Activated CD4-positive, alpha-beta T cell treated with anti-CD3 and anti-CD28 coated beads, Interleukin-2, amount 10 ng/mL, durations not matched to agents 24 days and 14 days (primary cell): ENCODE measurements around the gene KRT4. TPM values are rescaled to one million over a fixed set of nuclear protein-coding genes. Genes with fewer than 3 reads are reported as not detected.
"Not testable (repeated sequence)": the region's sequence is repeated elsewhere in the genome, so short reads cannot be mapped to it uniquely, and the experiment has no call there.

Experiments
- DNase-seq: peaks from one replicate; pipeline ENCODE4 v3.0.0; 2022
- H3K27ac Mint-ChIP-seq: one replicate; pipeline ENCODE4 v1.8.0; 2022; ENCODE audit warnings: mild to moderate bottlenecking, mixed read lengths
- H3K27me3 Mint-ChIP-seq: one replicate; pipeline ENCODE4 v1.8.0; 2022; ENCODE audit warnings: mixed read lengths
- H3K36me3 Mint-ChIP-seq: one replicate; pipeline ENCODE4 v1.8.0; 2022; ENCODE audit warnings: low read depth, mild to moderate bottlenecking, mixed read lengths
- H3K4me1 Mint-ChIP-seq: one replicate; pipeline ENCODE4 v1.8.0; 2021; ENCODE audit warnings: mixed read lengths
- H3K4me3 Mint-ChIP-seq: one replicate; pipeline ENCODE4 v1.8.0; 2022; ENCODE audit warnings: mild to moderate bottlenecking, moderate library complexity, mixed read lengths
- H3K9me3 Mint-ChIP-seq: one replicate; pipeline ENCODE4 v1.8.0; 2021; ENCODE audit warnings: mixed read lengths
- intact Hi-C: fragments of 100-400 bp; cut with micrococcal nuclease; formaldehyde crosslinking; loops from one replicate; pipeline ENCODE4 v1.15.1; 2023
- total RNA-seq: library from RNA; stranded (reverse); gene quantifications from 2 replicates; pipeline ENCODE4 v1.2.3, GENCODE V29; 2022

Gene KRT4
- not detected in 2 replicates for total RNA-seq

DNA sequence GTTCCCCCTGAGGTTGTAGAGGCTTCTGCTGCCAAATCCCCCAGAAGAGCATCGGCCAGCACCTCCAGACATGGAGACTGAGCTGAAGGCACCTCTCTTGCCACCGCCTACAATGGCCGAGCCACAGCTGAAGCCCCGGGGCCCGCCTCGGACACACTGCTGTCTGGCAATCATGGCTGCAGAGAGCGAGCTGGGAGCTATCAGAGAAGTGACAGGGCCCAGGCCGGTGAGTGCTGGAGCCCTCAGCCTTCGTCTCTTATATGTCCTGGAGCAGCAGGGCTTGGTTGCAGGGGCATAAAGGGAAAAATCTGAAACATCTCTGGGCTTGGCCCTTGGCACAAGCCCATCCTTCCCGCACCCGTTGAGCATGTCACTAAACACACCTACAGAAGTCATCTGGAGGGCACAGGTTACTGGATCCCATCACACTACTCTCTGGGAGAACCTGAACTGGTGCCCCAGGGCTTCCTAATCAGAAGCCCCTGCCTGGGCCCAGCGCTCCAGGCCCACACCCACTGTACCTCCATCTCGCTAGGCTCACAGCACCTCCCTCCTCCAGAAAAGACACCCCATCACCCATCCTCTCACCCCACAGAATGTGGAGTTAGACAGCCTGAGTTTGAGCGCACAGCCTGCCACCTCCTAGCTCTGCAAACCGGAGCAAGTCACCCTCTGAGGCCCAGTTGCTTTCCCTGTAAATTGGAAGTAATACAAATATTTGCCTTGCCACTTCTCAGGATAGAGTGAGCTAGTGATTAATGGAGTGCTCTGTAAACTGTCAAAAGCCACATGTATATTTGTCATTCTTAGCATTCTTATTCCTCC is at the start of gene KRT4:
TSS of gene KRT4 (minus strand) at position 232 of the 825 bp plus-strand sequence. CDS start at position 174, 58 bp downstream.
- Mint-ChIP-seq H3K27ac (no peak within 1 kb of the TSS), H3K36me3 (no peaks in the 10 kb centered on the region), H3K4me3 (no peak within 1 kb of the TSS), H3K9me3 (no peaks in the 10 kb centered on the region), H3K4me1 (no peaks in the 10 kb centered on the region), H3K27me3 (peaks cover 5% of the 10 kb centered on the region)
- no peak for DNase-seq
- intact Hi-C loops = no loop called here

- Mint-ChIP-seq H3K9me3 (no peaks in the 10 kb centered on the region), H3K4me1 (no peaks in the 10 kb centered on the region), H3K36me3 (no peaks in the 10 kb centered on the region), H3K4me3 (no peak overlapping the region), H3K27me3 (peaks cover 2% of the 10 kb centered on the region), H3K27ac (no peak overlapping the region)
- DNase-seq = no peak
- intact Hi-C loops = no loop called here
These were observed 48.1 kb upstream of the KRT4 start for GRCh38 chr12:52862023-52862422.

DNA sequence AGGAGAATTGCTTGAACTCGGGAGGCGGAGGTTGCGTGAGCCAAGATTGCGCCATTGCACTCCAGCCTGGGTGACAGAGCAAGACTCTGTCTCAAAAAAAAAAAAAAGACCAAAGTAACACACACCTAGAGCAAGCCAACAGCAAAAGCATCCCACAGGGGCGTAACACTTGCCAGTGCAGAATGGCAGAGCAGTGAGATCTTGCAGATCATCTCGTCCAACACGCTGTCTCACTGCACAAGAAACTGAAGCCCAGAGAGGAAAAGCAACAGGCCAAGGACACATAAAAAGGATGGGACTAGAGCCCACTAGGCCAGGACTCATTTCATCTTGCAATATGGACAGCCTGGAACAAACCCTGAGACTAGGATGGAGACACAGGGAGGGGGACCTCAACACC is 47.6 kb upstream of the KRT4 start:
- Mint-ChIP-seq H3K36me3 (no peaks in the 10 kb centered on the region), H3K27ac (no peak overlapping the region), H3K4me3 (no peak overlapping the region), H3K9me3 (no peaks in the 10 kb centered on the region), H3K4me1 (no peaks in the 10 kb centered on the region), H3K27me3 (peaks cover 2% of the 10 kb centered on the region)
- intact Hi-C loops = no loop called here
- DNase-seq = no peak

DNA sequence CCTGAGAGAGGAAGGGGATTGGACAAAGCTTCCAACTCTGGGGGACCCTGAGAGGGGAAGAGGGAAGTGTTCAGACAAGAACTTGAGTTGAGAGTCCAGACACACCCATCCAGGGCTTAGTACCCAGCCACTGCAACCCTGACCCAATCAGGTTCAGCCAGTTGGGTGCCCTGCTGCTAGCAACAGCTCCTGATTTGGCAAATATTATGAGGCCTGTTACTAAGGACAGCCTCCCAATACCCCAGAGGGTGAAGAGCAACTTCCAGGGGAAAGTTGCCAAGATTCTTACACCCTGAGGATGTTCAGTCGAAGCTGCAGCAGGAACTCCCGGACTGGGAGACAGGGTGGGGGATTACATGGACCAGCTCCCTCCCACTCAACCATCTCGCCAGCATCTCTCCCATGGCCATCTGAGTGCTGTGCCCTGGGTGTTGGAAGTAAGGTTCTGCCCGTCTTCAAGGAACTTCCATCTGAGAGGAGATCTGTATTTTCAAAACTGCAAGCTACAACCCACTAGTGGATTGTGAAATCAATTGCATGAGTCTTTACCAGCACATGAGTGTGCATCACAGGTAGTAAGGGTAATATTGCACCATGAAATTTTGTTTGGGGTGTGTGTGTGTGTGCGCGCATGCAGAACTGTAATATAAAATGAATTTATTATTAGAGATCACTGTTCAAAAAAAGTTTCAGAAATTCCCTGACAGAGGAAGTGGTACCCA is 46.3 kb upstream of the KRT4 start:
- intact Hi-C loops = no loop called here
- Mint-ChIP-seq H3K4me1 (no peaks in the 10 kb centered on the region), H3K36me3 (no peaks in the 10 kb centered on the region), H3K9me3 (peaks cover 4% of the 10 kb centered on the region), H3K4me3 (no peak overlapping the region), H3K27me3 (peaks cover 6% of the 10 kb centered on the region), H3K27ac (no peak overlapping the region)
- no peak for DNase-seq

GRCh38 chr12:52857500-52857899 is 43.6 kb upstream of the KRT4 start:
- Mint-ChIP-seq H3K4me1 (no peaks in the 10 kb centered on the region), H3K9me3 (peaks cover 4% of the 10 kb centered on the region), H3K27ac (no peak overlapping the region), H3K4me3 (no peak overlapping the region), H3K36me3 (no peaks in the 10 kb centered on the region), H3K27me3 (peaks cover 16% of the 10 kb centered on the region)
- no peak for DNase-seq
- intact Hi-C loops = no loop called here

DNA sequence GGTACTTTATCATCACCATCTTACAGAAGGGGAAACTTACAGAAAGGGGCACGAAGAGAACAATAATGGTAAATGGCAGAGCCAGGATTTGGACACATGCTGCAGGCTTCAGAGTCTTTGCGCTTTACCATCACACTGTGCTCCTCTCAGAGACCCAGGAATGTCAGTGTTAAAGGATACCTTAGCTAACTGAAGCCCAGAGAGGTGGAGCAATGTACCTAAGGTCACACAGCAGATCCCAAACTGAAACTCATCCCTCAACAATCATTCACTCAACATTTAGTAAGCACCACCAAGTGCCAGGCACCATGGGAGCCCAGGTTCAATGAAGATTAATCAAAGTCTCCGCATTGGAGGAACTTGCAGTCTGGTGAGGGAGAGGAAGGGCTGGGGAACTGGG is 42.9 kb upstream of the KRT4 start:
- Mint-ChIP-seq H3K4me1 (no peaks in the 10 kb centered on the region), H3K9me3 (peaks cover 4% of the 10 kb centered on the region), H3K4me3 (no peak overlapping the region), H3K27me3 (peaks cover 16% of the 10 kb centered on the region), H3K27ac (no peak overlapping the region), H3K36me3 (no peaks in the 10 kb centered on the region)
- DNase-seq = no peak
- intact Hi-C loops = no loop called here

- DNase-seq, intact Hi-C loops, H3K9me3 Mint-ChIP-seq, H3K36me3 Mint-ChIP-seq, H3K27ac Mint-ChIP-seq, H3K4me1 Mint-ChIP-seq, H3K4me3 Mint-ChIP-seq: not testable (repeated sequence)
- H3K27me3 Mint-ChIP-seq = peaks cover 16% of the 10 kb centered on the region
These were observed 42.2 kb upstream of the KRT4 start for GRCh38 chr12:52856077-52856476.

DNA sequence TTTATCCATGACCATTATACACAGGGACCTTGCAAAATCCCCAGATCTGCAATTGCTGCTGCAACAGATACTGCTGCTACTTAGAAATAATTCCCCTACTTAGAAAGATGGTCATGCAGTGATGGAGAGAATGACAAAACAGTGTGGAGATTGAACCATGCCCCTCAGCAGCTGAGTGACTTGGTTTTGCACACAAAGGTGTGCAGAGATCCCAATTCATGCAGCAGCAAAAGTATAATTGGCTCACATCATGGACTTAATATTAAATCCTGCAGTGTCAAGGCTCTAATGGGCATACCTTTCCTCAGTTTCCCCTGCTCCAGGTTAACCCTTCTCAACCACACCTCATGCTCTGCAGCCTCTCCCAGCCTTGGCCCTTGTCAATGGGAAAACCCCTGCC is 37.9 kb upstream of the KRT4 start:
- Mint-ChIP-seq H3K9me3 (peaks cover 4% of the 10 kb centered on the region), H3K4me3 (no peak overlapping the region), H3K36me3 (no peaks in the 10 kb centered on the region), H3K27me3 (peaks cover 18% of the 10 kb centered on the region), H3K4me1 (no peaks in the 10 kb centered on the region), H3K27ac (no peak overlapping the region)
- intact Hi-C loops = no loop called here
- no peak for DNase-seq

- DNase-seq = no peak
- intact Hi-C loops = no loop called here
- no peak overlapping the region for H3K4me3 Mint-ChIP-seq
- H3K36me3 Mint-ChIP-seq = no peaks in the 10 kb centered on the region
- no peaks in the 10 kb centered on the region for H3K4me1 Mint-ChIP-seq
- H3K9me3 Mint-ChIP-seq = no peaks in the 10 kb centered on the region
- no peak overlapping the region for H3K27ac Mint-ChIP-seq
- peaks cover 15% of the 10 kb centered on the region for H3K27me3 Mint-ChIP-seq
These were observed 36.8 kb upstream of the KRT4 start for GRCh38 chr12:52850681-52851080.

- H3K36me3 Mint-ChIP-seq = no peaks in the 10 kb centered on the region
- no peaks in the 10 kb centered on the region for H3K4me1 Mint-ChIP-seq
- DNase-seq = no peak
- peaks cover 11% of the 10 kb centered on the region for H3K27me3 Mint-ChIP-seq
- intact Hi-C loops = no loop called here
- no peaks in the 10 kb centered on the region for H3K9me3 Mint-ChIP-seq
- H3K27ac Mint-ChIP-seq = no peak overlapping the region
- no peak overlapping the region for H3K4me3 Mint-ChIP-seq
These were observed 35.6 kb upstream of the KRT4 start for GRCh38 chr12:52849511-52849910.

DNA sequence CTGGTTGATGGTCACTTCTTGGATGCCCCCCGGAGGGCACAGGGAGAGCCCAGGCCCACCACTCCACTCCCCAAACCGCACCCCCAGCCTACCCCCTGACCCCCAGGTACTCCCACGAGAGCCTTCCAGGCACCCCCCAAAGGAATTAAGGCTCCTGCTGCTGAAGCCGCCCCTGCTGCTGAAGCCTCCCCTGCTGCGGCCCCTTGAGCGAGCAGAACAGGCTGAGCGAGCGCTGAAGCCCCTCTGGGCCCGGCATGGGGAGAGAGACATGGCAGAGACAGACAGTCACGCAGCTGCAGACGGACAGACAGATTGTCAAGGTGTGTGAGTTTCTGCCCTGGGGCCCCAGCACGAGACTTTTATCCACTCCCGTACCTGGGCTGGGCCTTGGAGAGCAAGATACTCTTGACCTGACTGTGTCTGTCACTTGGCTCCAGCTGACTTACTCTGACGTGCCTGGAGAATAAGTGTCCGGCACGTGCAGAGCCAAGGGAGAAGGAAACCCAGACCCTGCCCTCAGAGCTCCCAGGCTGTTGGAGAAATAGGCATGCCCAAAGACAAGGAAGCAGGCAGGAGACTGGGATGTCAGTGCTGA is 34.8 kb upstream of the KRT4 start, which contains the start of gene KRT78:
TSS of gene KRT78 (minus strand) at position 334 of the 595 bp plus-strand sequence. CDS start at position 270, 64 bp downstream.
- no peak for DNase-seq
- Mint-ChIP-seq H3K9me3 (no peaks in the 10 kb centered on the region), H3K27ac (no peak within 1 kb of the TSS), H3K4me1 (no peaks in the 10 kb centered on the region), H3K27me3 (peaks cover 9% of the 10 kb centered on the region), H3K36me3 (no peaks in the 10 kb centered on the region), H3K4me3 (no peak within 1 kb of the TSS)
- intact Hi-C loops = no loop called here

DNA sequence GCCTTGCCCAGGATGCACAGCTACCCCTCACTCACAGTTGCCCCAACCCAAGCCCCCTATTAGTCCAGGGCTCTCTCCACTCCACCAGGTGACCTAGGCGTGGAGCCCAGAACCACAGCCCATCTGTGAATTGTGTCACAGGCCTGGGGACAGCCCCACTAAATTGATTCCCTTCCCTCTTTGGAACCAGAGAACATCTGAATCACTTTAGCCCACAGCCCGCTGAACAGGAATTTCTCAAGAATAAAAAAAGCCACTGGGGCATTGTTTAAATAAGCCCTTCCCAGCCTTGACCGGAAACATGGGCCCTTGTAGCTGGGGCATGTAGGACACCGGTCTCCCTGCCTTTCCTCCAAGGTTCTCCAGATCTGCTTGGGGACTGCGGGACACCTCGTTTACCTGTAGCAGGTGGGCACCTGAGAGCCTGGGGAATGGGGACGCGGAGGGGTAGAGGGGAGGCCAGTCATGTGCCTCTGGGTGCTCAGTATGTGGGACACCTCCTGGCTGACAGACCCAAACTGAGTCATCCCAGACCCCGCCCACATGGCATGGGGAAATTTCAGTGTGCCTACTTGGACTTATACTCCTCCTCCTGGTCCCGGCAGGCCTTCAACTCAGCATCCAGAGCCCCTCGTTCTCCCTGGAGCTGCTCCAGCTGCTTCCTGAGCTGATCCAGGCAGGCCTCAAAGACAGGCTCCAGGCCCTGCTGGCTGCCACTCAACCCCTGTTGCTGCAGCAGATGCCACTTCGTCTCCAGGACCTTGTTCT is 33.6 kb upstream of the KRT4 start:
- H3K27ac Mint-ChIP-seq = no peak overlapping the region

DNA sequence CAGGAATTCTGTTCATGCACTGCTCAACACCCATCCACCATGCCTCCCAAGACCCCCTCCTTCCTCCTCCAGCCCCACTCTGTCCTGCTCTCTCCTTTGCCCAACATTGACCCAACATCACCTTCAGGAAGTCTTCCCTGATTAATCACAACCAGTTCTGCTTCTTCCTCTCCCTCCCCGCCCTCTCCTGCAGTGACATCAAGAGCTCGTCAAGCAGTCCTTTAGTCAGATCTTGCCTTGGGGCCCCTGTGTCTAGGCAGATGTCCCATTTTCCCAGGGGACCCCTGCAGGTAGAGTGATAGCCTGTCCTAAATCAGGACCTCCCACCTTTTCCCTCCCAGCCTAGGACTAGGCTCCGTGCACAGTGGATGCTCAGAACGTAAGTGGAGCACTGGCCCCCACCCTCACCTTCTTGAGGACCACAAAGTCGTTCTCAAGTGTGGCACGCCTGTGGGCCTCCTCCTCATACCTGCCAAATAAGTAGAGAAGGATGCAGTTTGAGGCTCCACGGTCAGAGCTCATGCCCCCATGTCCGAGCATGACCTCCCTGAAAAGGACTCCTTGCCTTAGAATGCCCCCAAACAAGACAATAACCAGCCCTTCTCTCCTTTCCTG is 32.5 kb upstream of the KRT4 start:
- Mint-ChIP-seq H3K27ac (no peak overlapping the region), H3K4me1 (peaks cover 3% of the 10 kb centered on the region), H3K4me3 (no peak overlapping the region), H3K36me3 (no peaks in the 10 kb centered on the region), H3K9me3 (no peaks in the 10 kb centered on the region), H3K27me3 (peaks cover 3% of the 10 kb centered on the region)
- intact Hi-C loops = no loop called here
- DNase-seq = no peak

More for the DNA sequence above, 33.6 kb upstream of the KRT4 start:
- H3K4me3 Mint-ChIP-seq = no peak overlapping the region
- no peak for DNase-seq
- H3K36me3 Mint-ChIP-seq = no peaks in the 10 kb centered on the region
- H3K4me1 Mint-ChIP-seq = no peaks in the 10 kb centered on the region
- H3K9me3 Mint-ChIP-seq = no peaks in the 10 kb centered on the region
- intact Hi-C loops = no loop called here
- peaks cover 3% of the 10 kb centered on the region for H3K27me3 Mint-ChIP-seq
